ENCODE results near the gene THAP3. TPM values are rescaled to one million over a fixed set of nuclear protein-coding genes. Genes with fewer than 3 reads are reported as not detected.

THAP3 gene
- total and polyA plus RNA-seq, 9 of the 15 experiments (the other 6 are each of a cell fraction or from before 2014, with no cell fraction given) = 1.9 to 31.2 (median 18.2) TPM

DNA sequence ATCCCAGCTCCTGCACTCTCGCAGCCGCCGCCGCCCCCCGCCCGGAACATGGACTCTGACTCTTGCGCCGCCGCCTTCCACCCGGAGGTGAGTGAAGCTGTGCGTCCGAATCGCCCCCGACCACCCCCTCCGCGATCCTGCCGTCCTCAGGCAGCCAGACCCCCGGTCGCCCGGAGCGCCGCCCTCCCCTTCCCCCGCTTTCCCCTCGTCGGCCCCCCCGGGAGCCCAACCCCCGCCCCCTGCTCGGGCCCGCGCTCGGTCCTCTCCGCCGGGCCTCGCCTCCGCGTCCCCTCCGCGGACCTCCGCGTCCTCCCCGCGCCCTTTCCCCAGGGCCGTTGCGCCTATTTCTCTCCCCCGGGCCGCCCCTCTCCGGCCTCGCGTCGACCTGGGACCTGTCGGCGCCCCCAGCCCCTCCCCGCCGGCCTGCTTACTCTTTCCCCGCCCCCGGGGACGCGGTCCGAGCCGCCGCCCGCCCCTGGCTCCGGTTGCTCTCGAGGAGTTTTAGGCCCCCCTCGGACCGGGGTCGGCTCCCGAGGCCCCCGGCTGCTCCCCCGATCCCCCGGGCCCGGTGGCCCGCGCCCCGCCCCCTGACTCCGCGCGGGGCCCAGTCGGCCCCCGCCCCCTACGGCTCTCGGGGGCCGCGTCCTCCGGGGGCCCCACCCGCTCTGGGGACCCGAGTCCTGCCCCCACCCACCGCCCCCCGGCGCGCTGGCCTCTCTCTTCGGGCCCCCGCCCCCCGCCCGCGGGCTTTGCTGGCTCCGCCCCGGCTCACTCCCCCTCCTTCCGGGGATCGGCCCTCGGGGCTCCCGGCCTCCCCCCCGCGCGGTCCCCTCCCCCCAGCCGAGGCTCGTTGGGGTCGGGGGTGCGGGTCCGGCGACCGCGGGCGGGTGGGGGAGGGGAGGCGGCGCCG, 10.4 kb upstream of the THAP3 start (continued):
- TF ChIP-seq, protein P1, sequence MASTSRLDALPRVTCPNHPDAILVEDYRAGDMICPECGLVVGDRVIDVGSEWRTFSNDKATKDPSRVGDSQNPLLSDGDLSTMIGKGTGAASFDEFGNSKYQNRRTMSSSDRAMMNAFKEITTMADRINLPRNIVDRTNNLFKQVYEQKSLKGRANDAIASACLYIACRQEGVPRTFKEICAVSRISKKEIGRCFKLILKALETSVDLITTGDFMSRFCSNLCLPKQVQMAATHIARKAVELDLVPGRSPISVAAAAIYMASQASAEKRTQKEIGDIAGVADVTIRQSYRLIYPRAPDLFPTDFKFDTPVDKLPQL (IDR thresholded peaks at IDR 0.05; ENCODE audit: extremely low read depth, insufficient read length) = no peak
- TF ChIP-seq BDP1 (IDR thresholded peaks at IDR 0.05; ENCODE audit: insufficient read depth, insufficient read length) = no peak
- TF ChIP-seq RFX5 (IDR thresholded peaks at IDR 0.05; ENCODE audit: low read depth, low read length) = no peak
- no peak for TF ChIP-seq ZNF24 (IDR thresholded peaks at IDR 0.05)
- no peak for TF ChIP-seq NFIC (IDR thresholded peaks at IDR 0.05)
- TF ChIP-seq PHB (CRISPR knock-in tag; IDR thresholded peaks at IDR 0.05) = no peak
- no peak for TF ChIP-seq DPF2 (IDR thresholded peaks at IDR 0.05)
- no peak for TF ChIP-seq PTBP1 (IDR thresholded peaks at IDR 0.05; ENCODE audit: low read depth, low read length)
- TF ChIP-seq SMAD4 (CRISPR knock-in tag; conservative IDR thresholded peaks at IDR 0.05) = no peak
- TF ChIP-seq E2F3 (CRISPR knock-in tag; IDR thresholded peaks at IDR 0.05) = no peak
- no peak for TF ChIP-seq TARDBP (IDR thresholded peaks at IDR 0.05)
- TF ChIP-seq POLR2A (conservative IDR thresholded peaks at IDR 0.05) = peak; percentile 34; the same call in 1 of the 2 replicates
- no peak for TF ChIP-seq KAT2B (IDR thresholded peaks at IDR 0.05; ENCODE audit: low read depth, low read length)
- TF ChIP-seq, protein P2, sequence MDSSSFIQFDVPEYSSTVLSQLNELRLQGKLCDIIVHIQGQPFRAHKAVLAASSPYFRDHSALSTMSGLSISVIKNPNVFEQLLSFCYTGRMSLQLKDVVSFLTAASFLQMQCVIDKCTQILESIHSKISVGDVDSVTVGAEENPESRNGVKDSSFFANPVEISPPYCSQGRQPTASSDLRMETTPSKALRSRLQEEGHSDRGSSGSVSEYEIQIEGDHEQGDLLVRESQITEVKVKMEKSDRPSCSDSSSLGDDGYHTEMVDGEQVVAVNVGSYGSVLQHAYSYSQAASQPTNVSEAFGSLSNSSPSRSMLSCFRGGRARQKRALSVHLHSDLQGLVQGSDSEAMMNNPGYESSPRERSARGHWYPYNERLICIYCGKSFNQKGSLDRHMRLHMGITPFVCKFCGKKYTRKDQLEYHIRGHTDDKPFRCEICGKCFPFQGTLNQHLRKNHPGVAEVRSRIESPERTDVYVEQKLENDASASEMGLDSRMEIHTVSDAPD (CRISPR knock-in tag; IDR thresholded peaks at IDR 0.05) = no peak
- TF ChIP-seq KLF16 (IDR thresholded peaks at IDR 0.05) = no peak
- TF ChIP-seq, protein P3, sequence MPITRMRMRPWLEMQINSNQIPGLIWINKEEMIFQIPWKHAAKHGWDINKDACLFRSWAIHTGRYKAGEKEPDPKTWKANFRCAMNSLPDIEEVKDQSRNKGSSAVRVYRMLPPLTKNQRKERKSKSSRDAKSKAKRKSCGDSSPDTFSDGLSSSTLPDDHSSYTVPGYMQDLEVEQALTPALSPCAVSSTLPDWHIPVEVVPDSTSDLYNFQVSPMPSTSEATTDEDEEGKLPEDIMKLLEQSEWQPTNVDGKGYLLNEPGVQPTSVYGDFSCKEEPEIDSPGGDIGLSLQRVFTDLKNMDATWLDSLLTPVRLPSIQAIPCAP (CRISPR knock-in tag; IDR thresholded peaks at IDR 0.05; ENCODE audit: borderline replicate concordance) = no peak
- no peak for TF ChIP-seq CBX5 (IDR thresholded peaks at IDR 0.05; ENCODE audit: borderline replicate concordance, low read depth)
- peak in 1 of 2 experiments; percentile 55; a peak in 1 of 4 replicates for TF ChIP-seq SIN3A (IDR thresholded peaks at IDR 0.05; ENCODE audit: borderline replicate concordance in 2 of 2, control insufficient read depth in 1 of 2, low read depth in 2 of 2, low read length in 2 of 2)
- 0 out of 2 replicates have a peak, but pooled peaks have one; percentile 2 for TF ChIP-seq ZNF584 (CRISPR knock-in tag; IDR thresholded peaks at IDR 0.05; ENCODE audit: low read depth)
- no peak for TF ChIP-seq ZNF121 (CRISPR knock-in tag; conservative IDR thresholded peaks at IDR 0.05)
- TF ChIP-seq ZNF232 (CRISPR knock-in tag; IDR thresholded peaks at IDR 0.05) = no peak
- TF ChIP-seq KLF1 (tag; IDR thresholded peaks at IDR 0.05) = no peak
- TF ChIP-seq, protein P4, sequence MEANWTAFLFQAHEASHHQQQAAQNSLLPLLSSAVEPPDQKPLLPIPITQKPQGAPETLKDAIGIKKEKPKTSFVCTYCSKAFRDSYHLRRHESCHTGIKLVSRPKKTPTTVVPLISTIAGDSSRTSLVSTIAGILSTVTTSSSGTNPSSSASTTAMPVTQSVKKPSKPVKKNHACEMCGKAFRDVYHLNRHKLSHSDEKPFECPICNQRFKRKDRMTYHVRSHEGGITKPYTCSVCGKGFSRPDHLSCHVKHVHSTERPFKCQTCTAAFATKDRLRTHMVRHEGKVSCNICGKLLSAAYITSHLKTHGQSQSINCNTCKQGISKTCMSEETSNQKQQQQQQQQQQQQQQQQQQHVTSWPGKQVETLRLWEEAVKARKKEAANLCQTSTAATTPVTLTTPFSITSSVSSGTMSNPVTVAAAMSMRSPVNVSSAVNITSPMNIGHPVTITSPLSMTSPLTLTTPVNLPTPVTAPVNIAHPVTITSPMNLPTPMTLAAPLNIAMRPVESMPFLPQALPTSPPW (CRISPR knock-in tag; IDR thresholded peaks at IDR 0.05) = peak; percentile 96
- TF ChIP-seq POLR2G (IDR thresholded peaks at IDR 0.05; ENCODE audit: low read depth, low read length) = peak; percentile 2
- no peak for TF ChIP-seq BACH1 (tag; IDR thresholded peaks at IDR 0.05)
- no peak for TF ChIP-seq ZNF354B (CRISPR knock-in tag; IDR thresholded peaks at IDR 0.05)
- TF ChIP-seq IRF2 (CRISPR knock-in tag; IDR thresholded peaks at IDR 0.05) = no peak
- no peak for TF ChIP-seq MAFG (tag; conservative IDR thresholded peaks at IDR 0.05)

All from K562 (cell line).